ENCODE measurements around the gene INPP1.

The INPP1 gene

GRCh38 chr2:190350371-190350770 is 7.0 kb downstream of the INPP1 start:
- Histone ChIP-seq H3K4me3 (ENCODE audit: low read depth in 1 of 2, low read length in 2 of 2) (no peak overlapping the region), H3K27ac (ENCODE audit: low read length) (no peak overlapping the region), H3K9ac (ENCODE audit: low read depth, low read length) (no peak overlapping the region), H2AFZ (ENCODE audit: low read depth, low read length) (no peak overlapping the region), H3K4me1 (ENCODE audit: insufficient read depth, low read length) (no peaks in the 10 kb centered on the region), H3K27me3 (ENCODE audit: insufficient read depth, low read length, poor library complexity) (no peaks in the 10 kb centered on the region), H4K20me1 (ENCODE audit: insufficient read depth, low read length) (no peaks in the 10 kb centered on the region), H3K79me2 (ENCODE audit: insufficient read depth, low read length) (no peaks in the 10 kb centered on the region), H3K36me3 (ENCODE audit: insufficient read depth, low read length) (no peaks in the 10 kb centered on the region), H3K9me3 (ENCODE audit: insufficient read depth, low read length, severe bottlenecking) (no peaks in the 10 kb centered on the region), H3K4me2 (ENCODE audit: insufficient read depth, low read length) (no peak overlapping the region)
- TF ChIP-seq, protein P1, sequence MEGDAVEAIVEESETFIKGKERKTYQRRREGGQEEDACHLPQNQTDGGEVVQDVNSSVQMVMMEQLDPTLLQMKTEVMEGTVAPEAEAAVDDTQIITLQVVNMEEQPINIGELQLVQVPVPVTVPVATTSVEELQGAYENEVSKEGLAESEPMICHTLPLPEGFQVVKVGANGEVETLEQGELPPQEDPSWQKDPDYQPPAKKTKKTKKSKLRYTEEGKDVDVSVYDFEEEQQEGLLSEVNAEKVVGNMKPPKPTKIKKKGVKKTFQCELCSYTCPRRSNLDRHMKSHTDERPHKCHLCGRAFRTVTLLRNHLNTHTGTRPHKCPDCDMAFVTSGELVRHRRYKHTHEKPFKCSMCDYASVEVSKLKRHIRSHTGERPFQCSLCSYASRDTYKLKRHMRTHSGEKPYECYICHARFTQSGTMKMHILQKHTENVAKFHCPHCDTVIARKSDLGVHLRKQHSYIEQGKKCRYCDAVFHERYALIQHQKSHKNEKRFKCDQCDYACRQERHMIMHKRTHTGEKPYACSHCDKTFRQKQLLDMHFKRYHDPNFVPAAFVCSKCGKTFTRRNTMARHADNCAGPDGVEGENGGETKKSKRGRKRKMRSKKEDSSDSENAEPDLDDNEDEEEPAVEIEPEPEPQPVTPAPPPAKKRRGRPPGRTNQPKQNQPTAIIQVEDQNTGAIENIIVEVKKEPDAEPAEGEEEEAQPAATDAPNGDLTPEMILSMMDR (IDR thresholded peaks at IDR 0.05; ENCODE audit: borderline replicate concordance, extremely low read depth, low read length, poor library complexity, severe bottlenecking): no peak
- TF ChIP-seq EZH2 (IDR thresholded peaks at IDR 0.05; ENCODE audit: borderline replicate concordance, low read depth, low read length, severe bottlenecking): no peak
- DNase-seq (no peak), ATAC-seq (ENCODE audit: insufficient read depth, low read depth) (no peak)

DNA sequence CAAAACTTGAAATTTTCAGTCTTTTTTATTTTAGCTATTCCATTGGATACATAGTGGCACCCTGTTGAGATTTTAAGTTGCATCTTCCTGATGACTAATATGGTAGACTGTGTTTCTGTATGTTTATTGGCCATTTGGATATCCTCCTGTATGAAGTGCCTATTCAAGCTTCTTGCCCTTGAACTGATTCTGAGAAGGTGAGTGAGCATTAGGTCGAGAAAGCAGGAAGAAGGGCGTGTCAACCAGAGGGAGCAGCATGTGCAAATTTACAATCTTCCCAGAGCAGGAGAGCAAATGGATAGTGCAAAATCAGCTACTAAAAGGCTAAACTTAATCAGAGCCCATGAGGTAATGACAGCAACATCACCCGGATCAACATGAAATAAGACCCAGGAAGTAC is 8.6 kb downstream of the INPP1 start:
- H3K79me2 ChIP-seq (ENCODE audit: insufficient read depth, low read length): no peaks in the 10 kb centered on the region
- no peaks in the 10 kb centered on the region for H4K20me1 ChIP-seq (ENCODE audit: insufficient read depth, low read length)
- H2AFZ ChIP-seq (ENCODE audit: low read depth, low read length): no peak overlapping the region
- ATAC-seq (ENCODE audit: insufficient read depth, low read depth): no peak
- no peak overlapping the region for H3K4me2 ChIP-seq (ENCODE audit: insufficient read depth, low read length)
- no peaks in the 10 kb centered on the region for H3K36me3 ChIP-seq (ENCODE audit: insufficient read depth, low read length)
- DNase-seq: no peak
- no peaks in the 10 kb centered on the region for H3K27me3 ChIP-seq (ENCODE audit: insufficient read depth, low read length, poor library complexity)
- TF ChIP-seq, protein P1 (IDR thresholded peaks at IDR 0.05; ENCODE audit: borderline replicate concordance, extremely low read depth, low read length, poor library complexity, severe bottlenecking): no peak
- no peak for TF ChIP-seq EZH2 (IDR thresholded peaks at IDR 0.05; ENCODE audit: borderline replicate concordance, low read depth, low read length, severe bottlenecking)
- H3K27ac ChIP-seq (ENCODE audit: low read length): no peak overlapping the region
- H3K9ac ChIP-seq (ENCODE audit: low read depth, low read length): no peak overlapping the region
- no peaks in the 10 kb centered on the region for H3K9me3 ChIP-seq (ENCODE audit: insufficient read depth, low read length, severe bottlenecking)
- no peaks in the 10 kb centered on the region for H3K4me1 ChIP-seq (ENCODE audit: insufficient read depth, low read length)
- no peak overlapping the region for H3K4me3 ChIP-seq (ENCODE audit: low read depth in 1 of 2, low read length in 2 of 2)

- Histone ChIP-seq H3K79me2 (ENCODE audit: insufficient read depth, low read length) (no peaks in the 10 kb centered on the region), H3K9ac (ENCODE audit: low read depth, low read length) (no peak overlapping the region), H3K4me1 (ENCODE audit: insufficient read depth, low read length) (no peaks in the 10 kb centered on the region), H3K27ac (ENCODE audit: low read length) (no peak overlapping the region), H2AFZ (ENCODE audit: low read depth, low read length) (no peak overlapping the region; the same call in 1 of the 2 replicates), H3K9me3 (ENCODE audit: insufficient read depth, low read length, severe bottlenecking) (no peaks in the 10 kb centered on the region), H3K36me3 (ENCODE audit: insufficient read depth, low read length) (no peaks in the 10 kb centered on the region), H3K27me3 (ENCODE audit: insufficient read depth, low read length, poor library complexity) (no peaks in the 10 kb centered on the region), H3K4me2 (ENCODE audit: insufficient read depth, low read length) (no peak overlapping the region), H3K4me3 (ENCODE audit: low read depth in 1 of 2, low read length in 2 of 2) (no peak overlapping the region), H4K20me1 (ENCODE audit: insufficient read depth, low read length) (no peaks in the 10 kb centered on the region)
- no peak for TF ChIP-seq EZH2 (IDR thresholded peaks at IDR 0.05; ENCODE audit: borderline replicate concordance, low read depth, low read length, severe bottlenecking)
- TF ChIP-seq, protein P1 (IDR thresholded peaks at IDR 0.05; ENCODE audit: borderline replicate concordance, extremely low read depth, low read length, poor library complexity, severe bottlenecking): no peak
- no peak for DNase-seq
- ATAC-seq (ENCODE audit: insufficient read depth, low read depth): no peak
These were observed 9.5 kb downstream of the INPP1 start for GRCh38 chr2:190352668-190353536.

Measured in DND-41 (cell line).